Measurements from ENCODE around the gene CERS6. TPM values are rescaled to one million over a fixed set of nuclear protein-coding genes. Genes with fewer than 3 reads are reported as not detected.

The CERS6 gene
- polyA plus RNA-seq, 4 donors: 6.8 to 55.4 (median 21.9) TPM

DNA sequence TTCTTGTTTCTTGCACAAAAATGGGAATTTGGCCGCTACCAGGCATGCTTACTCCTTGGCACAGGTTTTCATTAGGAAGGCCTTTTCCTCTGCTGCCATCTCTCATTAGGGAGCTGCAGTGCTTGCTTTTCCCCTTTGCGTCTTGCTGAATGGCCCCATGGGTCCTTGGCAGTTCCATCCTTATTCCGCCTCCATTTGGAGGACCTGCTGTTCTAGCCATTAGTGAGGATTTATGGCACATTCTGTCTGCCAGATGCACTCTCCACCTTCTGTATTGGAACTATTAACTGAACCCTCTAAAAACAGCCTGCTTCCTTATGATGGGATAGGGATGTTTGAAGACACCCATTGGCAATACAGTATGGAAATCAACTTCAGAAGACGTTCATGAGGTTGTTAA is 242.9 kb downstream of the CERS6 start:
- peaks cover 0 to 9% (median 0%) of the 10 kb centered on the region in 3 donors for H3K36me3 ChIP-seq (ENCODE audit: control insufficient read depth in 3 of 3, insufficient read depth in 2 of 3, low read depth in 1 of 3, low read length in 3 of 3)
- no peak for FAIRE-seq
- 82 to 87% (median 85%) methylated on average over 4 of the region's 4 CpGs for WGBS, 3 donors
- H3K27ac ChIP-seq (ENCODE audit: low read depth in 1 of 3, low read length in 2 of 3): no peak overlapping the region
- peaks cover 5 to 38% (median 6%) of the 10 kb centered on the region in 3 donors for H3K4me1 ChIP-seq (ENCODE audit: control insufficient read depth in 3 of 3, insufficient read depth in 2 of 3, low read depth in 1 of 3, low read length in 2 of 3)
- H3K9me3 ChIP-seq (ENCODE audit: control insufficient read depth in 2 of 2, insufficient read depth in 1 of 2, low read depth in 1 of 2, low read length in 1 of 2): no peaks in the 10 kb centered on the region
- no peak for DNase-seq
- H3K27me3 ChIP-seq (ENCODE audit: control insufficient read depth in 3 of 3, insufficient read depth in 3 of 3, low read length in 3 of 3): no peaks in the 10 kb centered on the region
- H3K4me3 ChIP-seq (ENCODE audit: low read depth in 1 of 3, low read length in 3 of 3): no peak overlapping the region

DNA sequence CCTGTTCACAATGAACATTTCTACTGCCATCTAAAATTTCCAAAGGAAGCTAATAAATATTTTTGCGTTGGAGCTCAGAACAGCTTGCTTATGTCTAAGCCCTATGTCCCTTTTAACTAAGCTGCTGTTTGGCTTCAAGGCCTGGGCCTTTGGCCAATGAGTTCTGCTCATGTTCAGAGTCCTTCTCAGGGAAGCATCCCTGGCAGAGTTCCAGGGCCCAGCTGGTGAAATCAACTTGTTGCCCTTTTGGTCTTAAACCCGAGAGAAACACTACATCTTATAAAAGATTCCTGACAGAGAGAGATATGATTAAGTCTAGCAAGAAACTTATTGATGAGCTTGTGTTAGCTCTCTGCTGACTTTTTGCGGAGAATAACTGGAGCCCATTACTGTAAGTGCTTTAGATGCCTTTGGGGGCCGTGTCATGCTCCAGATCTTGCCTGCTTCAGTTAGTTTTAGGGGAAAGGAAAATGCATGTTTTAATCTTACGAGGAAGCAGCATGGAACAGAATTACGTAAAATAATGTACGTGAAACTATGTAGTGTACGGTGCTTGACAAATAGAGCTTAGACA is 243.9 kb downstream of the CERS6 start:
- Histone ChIP-seq H3K4me3 (ENCODE audit: low read depth in 1 of 3, low read length in 3 of 3) (no peak overlapping the region), H3K9me3 (ENCODE audit: control insufficient read depth in 2 of 2, insufficient read depth in 1 of 2, low read depth in 1 of 2, low read length in 1 of 2) (no peaks in the 10 kb centered on the region), H3K36me3 (ENCODE audit: control insufficient read depth in 3 of 3, insufficient read depth in 2 of 3, low read depth in 1 of 3, low read length in 3 of 3) (peaks cover 0 to 11% (median 0%) of the 10 kb centered on the region in 3 donors), H3K4me1 (ENCODE audit: control insufficient read depth in 3 of 3, insufficient read depth in 2 of 3, low read depth in 1 of 3, low read length in 2 of 3) (peaks cover 6 to 47% (median 8%) of the 10 kb centered on the region in 3 donors), H3K27me3 (ENCODE audit: control insufficient read depth in 3 of 3, insufficient read depth in 3 of 3, low read length in 3 of 3) (no peaks in the 10 kb centered on the region), H3K27ac (ENCODE audit: low read depth in 1 of 3, low read length in 2 of 3) (peak overlapping the region; percentile 55 to 82 (median 73))
- DNase-seq (peak; percentile 90 to 95), FAIRE-seq (no peak)
- 22 to 49% (median 30%) methylated on average over 8 of the region's 8 CpGs for WGBS, 3 donors

DNA sequence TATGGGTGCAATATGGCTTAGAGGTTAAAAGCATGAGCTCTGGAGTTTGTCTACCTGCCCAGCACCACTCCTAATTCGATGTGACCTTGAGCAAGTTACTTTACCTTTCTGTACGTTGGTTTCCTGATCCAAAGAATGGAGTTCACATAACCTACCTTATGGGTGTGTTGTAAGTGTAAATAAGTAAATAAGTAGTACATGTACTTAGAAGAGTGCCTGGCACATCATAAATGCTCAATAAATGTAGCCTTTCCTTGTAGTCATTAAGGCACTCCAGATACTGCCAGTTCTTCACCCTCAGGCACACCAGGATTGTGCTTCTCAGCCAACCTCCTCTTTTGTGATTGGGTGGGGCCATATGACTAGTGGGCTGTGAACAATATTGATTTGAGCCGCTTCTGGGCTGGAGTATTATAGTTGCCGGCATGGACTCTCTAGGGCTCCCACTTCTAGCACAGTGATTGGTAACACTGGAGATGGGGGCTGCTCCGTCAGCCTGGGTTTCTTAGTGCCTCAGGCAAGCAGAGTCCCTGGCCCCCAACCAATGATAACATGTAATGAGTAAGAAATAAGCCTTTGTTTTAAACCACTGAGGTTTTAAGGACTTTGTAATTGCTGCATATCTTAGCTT is 244.7 kb downstream of the CERS6 start:
- H3K36me3 ChIP-seq (ENCODE audit: control insufficient read depth in 3 of 3, insufficient read depth in 2 of 3, low read depth in 1 of 3, low read length in 3 of 3): peaks cover 0 to 11% (median 0%) of the 10 kb centered on the region in 3 donors
- DNase-seq (peak; percentile 67 to 90), FAIRE-seq (no peak)
- peaks cover 10 to 54% (median 12%) of the 10 kb centered on the region in 3 donors for H3K4me1 ChIP-seq (ENCODE audit: control insufficient read depth in 3 of 3, insufficient read depth in 2 of 3, low read depth in 1 of 3, low read length in 2 of 3)
- H3K27me3 ChIP-seq (ENCODE audit: control insufficient read depth in 3 of 3, insufficient read depth in 3 of 3, low read length in 3 of 3): no peaks in the 10 kb centered on the region
- WGBS, 3 donors: 19 to 67% (median 40%) methylated on average over 5 of the region's 5 CpGs
- peak overlapping the region; percentile 55 to 73 (median 61) for H3K27ac ChIP-seq (ENCODE audit: low read depth in 1 of 3, low read length in 2 of 3)
- H3K4me3 ChIP-seq (ENCODE audit: low read depth in 1 of 3, low read length in 3 of 3): no peak overlapping the region
- H3K9me3 ChIP-seq (ENCODE audit: control insufficient read depth in 2 of 2, insufficient read depth in 1 of 2, low read depth in 1 of 2, low read length in 1 of 2): no peaks in the 10 kb centered on the region

DNA sequence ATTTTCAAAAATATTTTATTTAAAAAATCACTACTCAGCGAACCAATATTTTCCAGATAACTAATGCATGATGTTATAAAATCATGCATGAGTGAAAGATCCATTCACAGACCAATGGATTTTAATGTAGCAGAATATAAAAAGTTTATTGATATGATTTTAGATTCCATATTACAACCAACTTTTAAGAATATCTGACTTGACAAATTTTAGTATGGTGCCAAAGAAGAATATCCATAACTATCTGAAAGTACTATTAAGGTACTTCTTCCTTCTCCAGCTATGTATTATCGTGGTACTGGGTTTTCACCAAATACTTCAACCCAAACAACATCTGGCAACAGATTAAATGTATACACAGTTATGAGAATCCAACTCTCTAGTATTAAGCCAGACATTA is 246.5 kb downstream of the CERS6 start:
- FAIRE-seq (no peak), DNase-seq (no peak)
- H3K4me1 ChIP-seq (ENCODE audit: control insufficient read depth in 3 of 3, insufficient read depth in 2 of 3, low read depth in 1 of 3, low read length in 2 of 3): peaks cover 8 to 59% (median 12%) of the 10 kb centered on the region in 3 donors
- no peaks in the 10 kb centered on the region for H3K9me3 ChIP-seq (ENCODE audit: control insufficient read depth in 2 of 2, insufficient read depth in 1 of 2, low read depth in 1 of 2, low read length in 1 of 2)
- H3K27ac ChIP-seq (ENCODE audit: low read depth in 1 of 3, low read length in 2 of 3): no peak overlapping the region
- 93 to 95% (median 93%) methylated on average over 2 of the region's 2 CpGs for WGBS, 3 donors
- H3K27me3 ChIP-seq (ENCODE audit: control insufficient read depth in 3 of 3, insufficient read depth in 3 of 3, low read length in 3 of 3): no peaks in the 10 kb centered on the region
- no peak overlapping the region for H3K4me3 ChIP-seq (ENCODE audit: low read depth in 1 of 3, low read length in 3 of 3)
- H3K36me3 ChIP-seq (ENCODE audit: control insufficient read depth in 3 of 3, insufficient read depth in 2 of 3, low read depth in 1 of 3, low read length in 3 of 3): peaks cover 0 to 11% (median 0%) of the 10 kb centered on the region in 3 donors

DNA sequence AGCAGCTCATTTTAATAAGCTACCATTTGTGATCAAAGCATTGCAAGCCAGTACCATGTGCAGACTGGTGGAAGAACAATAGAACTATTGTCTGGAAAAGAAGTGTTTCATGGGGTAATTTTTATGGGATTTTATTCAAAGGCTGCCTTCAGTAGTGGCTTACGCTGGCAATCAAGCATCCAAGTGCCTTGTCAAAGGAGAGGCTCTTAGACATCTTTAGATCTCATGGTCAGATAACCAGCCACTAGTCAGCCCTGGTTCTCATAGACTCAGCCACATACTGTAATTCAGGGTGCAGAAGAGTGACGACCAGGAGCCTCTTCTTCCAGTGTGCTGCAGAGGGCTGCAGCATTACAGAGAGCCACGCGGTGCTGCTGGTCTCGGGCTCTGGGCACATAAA is 247.9 kb downstream of the CERS6 start:
- Histone ChIP-seq H3K27ac (ENCODE audit: low read depth in 1 of 3, low read length in 2 of 3) (peak overlapping the region; percentile 42 to 80 (median 59)), H3K4me3 (ENCODE audit: low read depth in 1 of 3, low read length in 3 of 3) (no peak overlapping the region), H3K27me3 (ENCODE audit: control insufficient read depth in 3 of 3, insufficient read depth in 3 of 3, low read length in 3 of 3) (no peaks in the 10 kb centered on the region), H3K9me3 (ENCODE audit: control insufficient read depth in 2 of 2, insufficient read depth in 1 of 2, low read depth in 1 of 2, low read length in 1 of 2) (no peaks in the 10 kb centered on the region), H3K4me1 (ENCODE audit: control insufficient read depth in 3 of 3, insufficient read depth in 2 of 3, low read depth in 1 of 3, low read length in 2 of 3) (peaks cover 8 to 68% (median 10%) of the 10 kb centered on the region in 3 donors), H3K36me3 (ENCODE audit: control insufficient read depth in 3 of 3, insufficient read depth in 2 of 3, low read depth in 1 of 3, low read length in 3 of 3) (peaks cover 0 to 3% (median 0%) of the 10 kb centered on the region in 3 donors)
- 76 to 85% (median 82%) methylated on average over 5 of the region's 5 CpGs for WGBS, 3 donors
- DNase-seq (no peak), FAIRE-seq (no peak)

DNA sequence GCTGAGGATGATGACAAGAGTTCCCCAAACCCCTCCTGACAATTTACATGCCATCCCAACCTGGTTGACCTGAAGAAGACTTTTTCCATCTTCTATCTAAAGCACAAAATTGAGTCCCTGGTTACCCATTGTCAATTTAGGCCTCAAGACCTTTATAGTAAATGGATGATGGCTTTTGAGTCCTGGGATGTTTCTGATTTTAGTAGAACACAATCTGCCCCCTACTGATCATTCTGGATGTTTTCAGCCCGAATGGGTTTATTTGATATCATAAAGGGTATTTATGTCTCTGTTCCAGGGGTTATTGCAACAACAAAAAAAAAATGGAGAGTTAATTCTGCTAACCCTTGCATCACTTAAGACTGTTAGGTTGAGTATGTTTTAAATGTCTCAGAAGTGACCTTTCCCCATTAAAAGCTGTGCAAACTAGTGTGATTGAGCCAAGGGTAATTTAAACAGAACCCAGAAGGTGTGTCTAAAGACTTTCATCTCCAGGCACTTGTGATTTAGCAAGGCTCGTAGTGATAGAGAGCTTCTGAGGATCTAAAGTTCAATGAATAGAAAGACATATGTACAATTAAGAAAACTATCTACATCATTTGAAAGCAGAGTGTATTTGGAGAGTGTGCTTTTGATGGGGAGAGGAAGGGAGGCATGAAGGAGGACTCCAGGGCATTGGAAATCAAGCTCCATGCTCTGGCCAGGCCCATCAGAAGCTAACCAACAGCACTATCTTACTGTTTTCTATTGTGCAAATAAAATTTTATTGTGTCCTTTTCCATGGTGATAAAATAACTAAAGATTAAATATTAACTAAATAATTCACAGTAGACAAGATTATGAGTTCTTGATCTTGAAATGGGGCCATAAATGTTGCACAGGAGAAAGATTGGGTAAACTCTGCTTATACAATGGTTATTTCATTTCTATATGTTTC is 249.7 kb downstream of the CERS6 start:
- no peak overlapping the region for H3K4me3 ChIP-seq (ENCODE audit: low read depth in 1 of 3, low read length in 3 of 3)
- DNase-seq (peak; percentile 89 to 94), FAIRE-seq (peak; percentile 89)
- H3K27ac ChIP-seq (ENCODE audit: low read depth in 1 of 3, low read length in 2 of 3): peak overlapping the region; percentile 32 to 80 (median 67)
- whole genome bisulfite sequencing, 3 donors: 11 to 47% (median 20%) methylated on average over 2 of the region's 2 CpGs
- H3K27me3 ChIP-seq (ENCODE audit: control insufficient read depth in 3 of 3, insufficient read depth in 3 of 3, low read length in 3 of 3): no peaks in the 10 kb centered on the region
- no peaks in the 10 kb centered on the region for H3K9me3 ChIP-seq (ENCODE audit: control insufficient read depth in 2 of 2, insufficient read depth in 1 of 2, low read depth in 1 of 2, low read length in 1 of 2)
- H3K36me3 ChIP-seq (ENCODE audit: control insufficient read depth in 3 of 3, insufficient read depth in 2 of 3, low read depth in 1 of 3, low read length in 3 of 3): peaks cover 0 to 2% (median 0%) of the 10 kb centered on the region in 3 donors
- peaks cover 6 to 64% (median 10%) of the 10 kb centered on the region in 3 donors for H3K4me1 ChIP-seq (ENCODE audit: control insufficient read depth in 3 of 3, insufficient read depth in 2 of 3, low read depth in 1 of 3, low read length in 2 of 3)

DNA sequence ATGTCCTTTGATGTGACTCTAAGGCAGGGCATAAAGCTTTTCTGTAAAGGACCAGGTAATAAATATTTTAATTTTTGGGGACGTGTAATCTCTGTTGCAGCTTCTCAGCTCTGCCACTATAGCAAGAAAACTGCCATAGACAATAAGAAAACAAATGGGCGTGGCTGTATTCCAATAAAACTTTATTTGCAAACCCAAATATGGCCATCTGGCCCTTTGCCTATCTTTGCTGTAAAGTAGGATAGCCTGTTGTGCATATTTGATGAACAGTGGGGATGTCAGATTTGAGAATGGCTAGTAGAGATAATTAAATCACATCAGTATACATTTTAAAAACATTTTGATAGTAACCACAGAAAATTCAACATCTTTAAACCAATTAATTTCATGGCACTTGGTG is 250.7 kb downstream of the CERS6 start:
- FAIRE-seq: no peak

DNA sequence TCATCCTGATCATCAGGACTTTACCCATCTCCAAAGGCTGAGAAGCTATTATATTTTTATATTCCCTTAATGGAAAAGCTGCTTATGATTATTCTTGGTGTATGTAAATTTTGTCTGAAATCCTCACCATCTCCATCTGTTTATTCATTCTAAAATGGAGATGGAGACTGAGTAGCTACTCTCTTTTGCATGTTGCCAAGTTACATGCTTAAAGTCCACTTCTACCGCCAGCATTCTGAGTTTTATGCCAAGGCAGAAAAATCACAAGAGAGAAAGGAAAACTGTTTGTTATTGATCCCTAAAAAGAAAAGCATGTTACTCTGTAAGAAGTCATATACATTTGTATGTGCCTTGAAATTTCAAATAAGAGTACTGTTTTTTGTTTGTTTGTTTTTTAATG is 252.0 kb downstream of the CERS6 start:
- no peak overlapping the region for H3K4me3 ChIP-seq (ENCODE audit: low read depth in 1 of 3, low read length in 3 of 3)
- peaks cover 0 to 2% (median 0%) of the 10 kb centered on the region in 3 donors for H3K36me3 ChIP-seq (ENCODE audit: control insufficient read depth in 3 of 3, insufficient read depth in 2 of 3, low read depth in 1 of 3, low read length in 3 of 3)
- DNase-seq: peak; percentile 42 to 45
- 29 to 60% (median 32%) methylated on average over 1 of the region's 1 CpG for WGBS, 3 donors
- H3K9me3 ChIP-seq (ENCODE audit: control insufficient read depth in 2 of 2, insufficient read depth in 1 of 2, low read depth in 1 of 2, low read length in 1 of 2): no peaks in the 10 kb centered on the region
- peaks cover 6 to 66% (median 10%) of the 10 kb centered on the region in 3 donors for H3K4me1 ChIP-seq (ENCODE audit: control insufficient read depth in 3 of 3, insufficient read depth in 2 of 3, low read depth in 1 of 3, low read length in 2 of 3)
- H3K27me3 ChIP-seq (ENCODE audit: control insufficient read depth in 3 of 3, insufficient read depth in 3 of 3, low read length in 3 of 3): no peaks in the 10 kb centered on the region
- FAIRE-seq: no peak
- peak overlapping the region in 1 of 3 donors; percentile 80 for H3K27ac ChIP-seq (ENCODE audit: low read depth in 1 of 3, low read length in 2 of 3)

More for the DNA sequence above, 250.7 kb downstream of the CERS6 start:
- WGBS, 3 donors: 9 to 66% (median 40%) methylated on average over 2 of the region's 2 CpGs
- H3K9me3 ChIP-seq (ENCODE audit: control insufficient read depth in 2 of 2, insufficient read depth in 1 of 2, low read depth in 1 of 2, low read length in 1 of 2): no peaks in the 10 kb centered on the region
- no peaks in the 10 kb centered on the region for H3K27me3 ChIP-seq (ENCODE audit: control insufficient read depth in 3 of 3, insufficient read depth in 3 of 3, low read length in 3 of 3)
- H3K4me3 ChIP-seq (ENCODE audit: low read depth in 1 of 3, low read length in 3 of 3): no peak overlapping the region
- no peak for DNase-seq
- H3K4me1 ChIP-seq (ENCODE audit: control insufficient read depth in 3 of 3, insufficient read depth in 2 of 3, low read depth in 1 of 3, low read length in 2 of 3): peaks cover 6 to 63% (median 10%) of the 10 kb centered on the region in 3 donors
- H3K27ac ChIP-seq (ENCODE audit: low read depth in 1 of 3, low read length in 2 of 3): peak overlapping the region in 2 of 3 donors; percentile 41 to 80
- peaks cover 0 to 2% (median 0%) of the 10 kb centered on the region in 3 donors for H3K36me3 ChIP-seq (ENCODE audit: control insufficient read depth in 3 of 3, insufficient read depth in 2 of 3, low read depth in 1 of 3, low read length in 3 of 3)
